HepG2 (cell line): ENCODE data around the gene ABCA8. TPM values are rescaled to one million over a fixed set of nuclear protein-coding genes. Genes with fewer than 3 reads are reported as not detected.

ENCODE experiments used
- ATAC-seq: fragments of 200-7000 bp; cut with Tn5 transposase; 3 replicates; pipeline ENCODE4 v1.9.1; 2020; ENCODE audit warnings: mild to moderate bottlenecking, moderate library complexity
- BruUV-seq: library from RNA; stranded (reverse); fragments of 400-500 nt; replicated peaks from 2 replicates; lab custom pipeline; 2021; lab: Mats Ljungman, UMichigan
- CTCF ChIA-PET: fragments of 300-600 bp; formaldehyde crosslinking; extraction: SDS; loops from one replicate; lab custom pipeline; 2021; ENCODE audit warnings: low total read pairs, inconsistent platforms, low intra/inter-chr PET ratio; lab: Yijun Ruan, JAX
- POLR2A ChIA-PET: fragments of 350-600 bp; sonication (Branson Sonifier 250); formaldehyde crosslinking; loops from one replicate; lab custom pipeline; 2020; ENCODE audit warnings: antibody characterized with exemption, inconsistent platforms; lab: Yijun Ruan, JAX
- DNase-seq: peaks from one replicate; pipeline ENCODE4 v3.0.0-alpha.2; 2015; ENCODE audit warnings: low spot score
- FAIRE-seq: peaks from 3 replicates; lab custom pipeline; 2011; peaks lifted over from hg19 to GRCh38; lab: Jason Lieb, UNC
- H2AFZ ChIP-seq: one replicate; pipeline ENCODE4 v1.6.1; 2011; ENCODE audit warnings: low read length, inconsistent platforms
- H3K27ac ChIP-seq: fragments of 300-600 bp; 3 replicates; pipeline ENCODE4 v1.8.0; 2011; ENCODE audit warnings: mixed run types, mild to moderate bottlenecking, mixed read lengths, low read length, inconsistent platforms; ENCODE audit not compliant: insufficient read depth; ENCODE audit errors: extremely low read length
- H3K27me3 ChIP-seq, 2 experiments: fragments of 200-600 bp in 1 of 2; 2 replicates in 1 of 2; 3 replicates in 1 of 2; pipeline versions ENCODE4 v1.6.0 to v1.8.0; 2011; ENCODE audit warnings: low read length in 2 of 2, mild to moderate bottlenecking in 2 of 2, moderate library complexity in 2 of 2, inconsistent platforms in 1 of 2; ENCODE audit not compliant: insufficient read depth in 2 of 2, control insufficient read depth in 1 of 2
- H3K36me3 ChIP-seq, 2 experiments: fragments of 200-600 bp in 1 of 2; replicated peaks in 1 of 2; 2 replicates in 1 of 2; 3 replicates in 1 of 2; pipeline versions ENCODE4 v1.5.1 to v1.8.0; 2011; ENCODE audit warnings: low read length in 2 of 2, inconsistent platforms in 1 of 2; ENCODE audit not compliant: insufficient read depth in 2 of 2, control insufficient read depth in 1 of 2
- H3K4me1 ChIP-seq: 2 replicates; pipeline ENCODE4 v1.5.1; 2012; ENCODE audit warnings: low read length, inconsistent platforms; ENCODE audit not compliant: insufficient read depth
- H3K4me2 ChIP-seq: 2 replicates; pipeline ENCODE4 v1.6.0; 2011; ENCODE audit warnings: low read depth, low read length, inconsistent platforms
- H3K4me3 ChIP-seq, 3 experiments: fragments of 200-600 bp in 1 of 3; sonication (generic), shearing (Covaris generic) in 1 of 3; replicated peaks in 1 of 3; 2 replicates each; pipeline ENCODE4 v1.5.1; 2011 to 2016; ENCODE audit warnings: low read length in 3 of 3, inconsistent platforms in 2 of 3, low read depth in 2 of 3, mild to moderate bottlenecking in 2 of 3, control low read depth in 1 of 3, mixed read lengths in 1 of 3; ENCODE audit not compliant: insufficient read depth in 1 of 3
- H3K79me2 ChIP-seq: one replicate; pipeline ENCODE4 v1.6.1; 2011; ENCODE audit warnings: low read length, inconsistent platforms; ENCODE audit not compliant: insufficient read depth
- H3K9ac ChIP-seq: 2 replicates; pipeline ENCODE4 v1.6.0; 2011; ENCODE audit warnings: mild to moderate bottlenecking, low read depth, low read length, inconsistent platforms; ENCODE audit not compliant: insufficient read depth
- H3K9me3 ChIP-seq: 2 replicates; pipeline ENCODE4 v1.5.1; 2012; ENCODE audit warnings: mild to moderate bottlenecking, low read length
- H4K20me1 ChIP-seq: 2 replicates; pipeline ENCODE4 v1.6.0; 2011; ENCODE audit warnings: inconsistent platforms, mild to moderate bottlenecking, low read length, moderate library complexity; ENCODE audit not compliant: insufficient read depth
- CBFB ChIP-seq: sonication (generic); formaldehyde crosslinking; IDR thresholded peaks from 2 replicates; pipeline ENCODE4 v1.4.0; 2020; ENCODE audit warnings: missing genetic modification reagents
- FOXM1 ChIP-seq: sonication (generic); formaldehyde crosslinking; IDR thresholded peaks from 2 replicates; pipeline ENCODE4 v1.5.0; 2020; ENCODE audit warnings: missing genetic modification reagents
- HMG20A ChIP-seq: IDR thresholded peaks from 2 replicates; pipeline ENCODE4 v1.6.1; 2016; ENCODE audit warnings: borderline replicate concordance
- LRRFIP1 ChIP-seq: sonication (generic); formaldehyde crosslinking; conservative IDR thresholded peaks from 2 replicates; pipeline ENCODE4 v1.4.0; 2020; ENCODE audit warnings: missing genetic modification reagents
- MAFF ChIP-seq: IDR thresholded peaks from 2 replicates; pipeline ENCODE4 v1.6.1; 2011; ENCODE audit warnings: low read depth, low read length, improper control_type of control experiment
- MAFK ChIP-seq, 2 experiments: IDR thresholded peaks in 1 of 2; conservative IDR thresholded peaks in 1 of 2; 2 replicates each; pipeline ENCODE4 v1.6.1; 2011; ENCODE audit warnings: improper control_type of control experiment in 2 of 2, low read length in 2 of 2
- NBN ChIP-seq: fragments of 450-650 bp; conservative IDR thresholded peaks from 2 replicates; pipeline ENCODE4 v1.6.1; 2017
- PRDM4 ChIP-seq: sonication (generic); formaldehyde crosslinking; IDR thresholded peaks from 2 replicates; pipeline ENCODE4 v1.9.0; 2021; ENCODE audit warnings: missing genetic modification reagents, borderline replicate concordance
- SMC3 ChIP-seq: IDR thresholded peaks from 2 replicates; pipeline ENCODE4 v1.6.1; 2011; ENCODE audit warnings: low read length, improper control_type of control experiment
- SOX13 ChIP-seq, 3 experiments: fragments of 450-650 bp in 1 of 3; sonication (generic) in 1 of 3; formaldehyde crosslinking in 1 of 3; IDR thresholded peaks in 2 of 3; conservative IDR thresholded peaks in 1 of 3; 2 replicates each; pipeline versions ENCODE4 v1.5.0 to v1.6.1; 2016 to 2020; ENCODE audit warnings: antibody characterized with exemption in 1 of 3, mild to moderate bottlenecking in 1 of 3, missing compliant biosample characterization in 1 of 3, missing genetic modification reagents in 1 of 3, moderate library complexity in 1 of 3
- TBL1XR1 ChIP-seq: fragments of 150-350 bp; IDR thresholded peaks from 2 replicates; pipeline ENCODE4 v1.6.1; 2014; ENCODE audit warnings: borderline replicate concordance, low read length; ENCODE audit not compliant: partially characterized antibody
- ZBTB21 ChIP-seq: sonication (generic); formaldehyde crosslinking; IDR thresholded peaks from 2 replicates; pipeline ENCODE4 v1.4.0; 2020; ENCODE audit warnings: missing genetic modification reagents
- ZFP1 ChIP-seq: IDR thresholded peaks from 2 replicates; pipeline ENCODE4 v1.6.1; 2016
- ZNF207 ChIP-seq: fragments of 450-650 bp; IDR thresholded peaks from 2 replicates; pipeline ENCODE4 v1.6.1; 2016; ENCODE audit warnings: antibody characterized with exemption, borderline replicate concordance
- ZNF598 ChIP-seq: sonication (generic); formaldehyde crosslinking; IDR thresholded peaks from 2 replicates; pipeline ENCODE4 v1.5.1; 2020; ENCODE audit warnings: mild to moderate bottlenecking, missing genetic modification reagents, borderline replicate concordance
- WGBS: methylation state at CpG from one replicate; pipeline ENCODE4 v1.1.6; 2017; ENCODE audit warnings: low lambda C conversion rate; 5-methylcytosine and 5-hydroxymethylcytosine counted together
- in situ Hi-C: cut with HindIII; loops from 2 replicates; pipeline ENCODE4 v1.10.0; 2017; ENCODE audit warnings: low pct_unique_long_range_greater_than_20kb; ENCODE audit not compliant: extremely low pct_ligation_motif_present
- intact Hi-C: fragments of 100-400 bp; cut with micrococcal nuclease; formaldehyde crosslinking; loops from one replicate; pipeline ENCODE4 v1.10.0; 2022; ENCODE audit not compliant: unreplicated experiment
- polyA plus RNA-seq, 8 experiments: library from polyadenylated mRNA; depleted of rRNA in 3 of 8; stranded (reverse) in 7 of 8; unstranded in 1 of 8; fragments of >200 nt; fragmentation: Illumina TruSeq in 4 of 8; extraction: Trizol in 4 of 8; gene quantifications; 2 replicates each; pipeline versions ENCODE4 v1.2.1 to v1.2.3, GENCODE V29; 2011 to 2016; ENCODE audit warnings: low read depth in 4 of 8, missing spikeins in 1 of 8, mixed read lengths in 1 of 8; ENCODE audit not compliant: insufficient read depth in 1 of 8
- total RNA-seq, 5 experiments: library from RNA; depleted of rRNA; stranded (reverse); fragments of >200 nt; fragmentation: Illumina TruSeq; extraction: Trizol; gene quantifications; 2 replicates each; pipeline ENCODE4 v1.2.3, GENCODE V29; 2016; ENCODE audit warnings: low read depth in 1 of 5
- TF ChIP-seq, protein P1 (sequence below): sonication (generic); formaldehyde crosslinking; IDR thresholded peaks from 2 replicates; pipeline ENCODE4 v1.5.0; 2020; ENCODE audit warnings: missing genetic modification reagents
- TF ChIP-seq, protein P2 (sequence below): sonication (generic); formaldehyde crosslinking; IDR thresholded peaks from 2 replicates; pipeline ENCODE4 v1.4.0; 2020; ENCODE audit warnings: mild to moderate bottlenecking, missing genetic modification reagents

Gene ABCA8
- total and polyA plus RNA-seq, 2 of the 13 experiments (the other 11 are each of a cell fraction or from before 2014, with no cell fraction given): 0.05 to 0.18 TPM

GRCh38 chr17:68906638-68907037 is 48.6 kb downstream of the ABCA8 start (continued):
- TF ChIP-seq ZNF598 (no peak), ZFP1 (CRISPR knock-in tag) (no peak), FOXM1 (CRISPR knock-in tag) (no peak), CBFB (CRISPR knock-in tag) (no peak), SMC3 (peak; percentile 37), ZBTB21 (CRISPR knock-in tag) (no peak)

DNA sequence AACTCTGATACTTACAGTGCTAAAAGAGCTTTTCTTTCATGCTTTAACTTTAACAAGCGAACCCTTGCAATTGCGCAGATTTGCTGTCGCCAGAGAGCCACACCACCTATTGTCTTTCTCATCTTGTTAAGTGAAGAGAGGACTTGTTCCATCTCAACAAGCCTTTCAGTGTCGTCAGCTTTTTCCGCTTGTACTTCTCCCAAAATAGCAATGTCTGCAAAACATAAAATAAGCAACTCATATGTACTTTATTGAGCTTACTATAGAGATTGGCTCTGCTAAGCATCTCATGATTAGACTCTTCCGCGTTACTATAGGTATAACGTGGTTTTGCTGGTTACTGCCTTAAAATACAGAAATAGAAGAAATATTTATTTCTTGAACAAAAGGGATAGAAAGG is 51.9 kb downstream of the ABCA8 start:
- 84% methylated on average over 8 of the region's 8 CpGs for WGBS

More for the DNA sequence above, 51.9 kb downstream of the ABCA8 start:
- Histone ChIP-seq H3K79me2 (no peaks in the 10 kb centered on the region), H3K4me1 (peaks cover 19% of the 10 kb centered on the region), H3K36me3 (no peaks in the 10 kb centered on the region), H2AFZ (no peak overlapping the region), H3K27ac (no peak overlapping the region), H3K4me2 (no peak overlapping the region), H3K9me3 (no peaks in the 10 kb centered on the region), H3K4me3 (no peak overlapping the region), H3K27me3 (no peaks in the 10 kb centered on the region), H4K20me1 (no peaks in the 10 kb centered on the region), H3K9ac (no peak overlapping the region)
- ATAC-seq (no peak), DNase-seq (no peak), FAIRE-seq (no peak)
- intact Hi-C loops (no loop called here), in situ Hi-C loops (loop anchor here (5.0 kb wide), 1 partner anchor 334 kb away; no protein-coding TSS in a partner anchor)
- no peak for TF ChIP-seq HMG20A
- TF ChIP-seq SOX13 (IDR thresholded peaks at IDR 0.05): no peak
- no peak for TF ChIP-seq SOX13 (CRISPR knock-in tag; conservative IDR thresholded peaks at IDR 0.05 in 1 of 2, IDR thresholded peaks at IDR 0.05 in 1 of 2)
- TF ChIP-seq, protein P1, sequence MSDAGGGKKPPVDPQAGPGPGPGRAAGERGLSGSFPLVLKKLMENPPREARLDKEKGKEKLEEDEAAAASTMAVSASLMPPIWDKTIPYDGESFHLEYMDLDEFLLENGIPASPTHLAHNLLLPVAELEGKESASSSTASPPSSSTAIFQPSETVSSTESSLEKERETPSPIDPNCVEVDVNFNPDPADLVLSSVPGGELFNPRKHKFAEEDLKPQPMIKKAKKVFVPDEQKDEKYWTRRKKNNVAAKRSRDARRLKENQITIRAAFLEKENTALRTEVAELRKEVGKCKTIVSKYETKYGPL (CRISPR knock-in tag): no peak
- TF ChIP-seq PRDM4 (CRISPR knock-in tag): no peak
- TF ChIP-seq, protein P2, sequence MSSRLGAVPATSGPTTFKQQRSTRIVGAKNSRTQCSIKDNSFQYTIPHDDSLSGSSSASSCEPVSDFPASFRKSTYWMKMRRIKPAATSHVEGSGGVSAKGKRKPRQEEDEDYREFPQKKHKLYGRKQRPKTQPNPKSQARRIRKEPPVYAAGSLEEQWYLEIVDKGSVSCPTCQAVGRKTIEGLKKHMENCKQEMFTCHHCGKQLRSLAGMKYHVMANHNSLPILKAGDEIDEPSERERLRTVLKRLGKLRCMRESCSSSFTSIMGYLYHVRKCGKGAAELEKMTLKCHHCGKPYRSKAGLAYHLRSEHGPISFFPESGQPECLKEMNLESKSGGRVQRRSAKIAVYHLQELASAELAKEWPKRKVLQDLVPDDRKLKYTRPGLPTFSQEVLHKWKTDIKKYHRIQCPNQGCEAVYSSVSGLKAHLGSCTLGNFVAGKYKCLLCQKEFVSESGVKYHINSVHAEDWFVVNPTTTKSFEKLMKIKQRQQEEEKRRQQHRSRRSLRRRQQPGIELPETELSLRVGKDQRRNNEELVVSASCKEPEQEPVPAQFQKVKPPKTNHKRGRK (CRISPR knock-in tag): no peak
- TF ChIP-seq ZNF207: no peak
- no peak for TF ChIP-seq NBN
- peak; percentile 57 for TF ChIP-seq MAFF
- peak in 1 of 2 experiments; percentile 62; a peak in 3 of 4 replicates for TF ChIP-seq MAFK (conservative IDR thresholded peaks at IDR 0.05 in 1 of 2, IDR thresholded peaks at IDR 0.05 in 1 of 2; ENCODE audit: low read length in 2 of 2)
- no peak for TF ChIP-seq TBL1XR1
- no peak for TF ChIP-seq LRRFIP1
- CTCF ChIA-PET: no interaction called here
- POLR2A ChIA-PET: interaction anchor here (1.2 kb wide), 1 partner anchor 81 kb away, joined by 3 read pairs; no protein-coding TSS in a partner anchor
- BruUV-seq: no TSS peak
